NCI-H2029 (cell line): ENCODE results near the gene CTNNA3.
"Not testable (repeated sequence)": the region's sequence is repeated elsewhere in the genome, so short reads cannot be mapped to it uniquely, and the experiment has no call there.

Experiments used
- DNase-seq: peaks from one replicate; lab custom pipeline; 2025; lab: John Stamatoyannopoulos, UW

The CTNNA3 gene

DNA sequence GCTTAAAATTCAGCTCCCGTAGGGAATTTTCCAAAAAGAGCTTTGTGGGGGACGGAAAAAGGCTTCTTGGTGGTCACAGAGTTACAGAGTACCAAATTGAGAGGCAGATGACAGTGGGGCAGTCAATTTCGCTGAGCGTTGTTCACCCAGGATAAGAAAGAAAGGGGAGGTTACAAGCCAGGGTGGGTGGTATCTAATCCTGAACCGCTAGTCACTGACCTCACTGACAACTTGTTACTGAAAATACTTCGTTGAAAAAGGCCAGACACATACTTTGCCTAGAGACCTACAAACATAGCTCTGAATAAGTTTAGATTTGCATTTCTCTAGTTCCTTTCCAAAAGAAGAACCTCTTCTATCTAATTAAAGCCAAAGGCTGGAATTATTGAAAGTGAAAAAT is at the start of gene CTNNA3:
TSS of gene CTNNA3 (minus strand) at position 167 of the 400 bp plus-strand sequence.
- DNase-seq, result no peak

DNA sequence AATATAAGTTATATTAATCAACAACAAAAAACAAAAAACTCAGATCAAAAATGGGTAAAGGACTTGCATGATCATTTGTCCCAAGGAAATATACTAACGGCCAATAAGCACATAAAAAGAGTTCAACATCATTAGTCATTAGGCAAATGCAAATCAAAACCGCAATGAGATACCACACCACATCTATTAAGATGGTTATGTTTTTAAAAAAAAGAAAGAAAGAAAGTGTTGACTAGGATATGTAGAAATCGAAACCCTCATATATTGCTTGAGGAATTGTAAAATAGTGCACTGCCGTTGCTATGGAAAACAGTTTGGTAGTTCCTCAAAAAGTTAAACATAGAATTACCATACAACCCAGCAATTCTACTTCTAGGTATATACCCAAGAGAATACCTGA is 39.4 kb upstream of the CTNNA3 start:
- no peak for DNase-seq

DNA sequence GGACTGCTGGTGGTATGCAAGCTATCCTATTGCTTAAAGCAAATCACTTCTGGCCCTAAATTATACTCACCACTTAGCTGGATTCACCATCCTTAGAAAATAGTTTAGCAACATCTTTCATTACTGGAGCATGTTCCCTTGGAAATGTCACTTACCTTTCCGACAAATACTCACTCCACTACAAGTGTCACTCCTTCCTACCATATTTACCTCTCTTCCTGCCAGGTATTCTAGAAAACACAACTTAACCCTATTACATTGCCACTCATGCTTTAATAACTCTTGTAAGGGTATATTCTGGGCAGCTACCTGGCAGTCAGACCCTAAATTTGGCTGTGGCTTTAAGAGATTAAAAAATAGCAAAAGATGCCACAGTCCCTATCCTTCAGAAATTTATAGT is 37.5 kb upstream of the CTNNA3 start:
- DNase-seq, result no peak

DNA sequence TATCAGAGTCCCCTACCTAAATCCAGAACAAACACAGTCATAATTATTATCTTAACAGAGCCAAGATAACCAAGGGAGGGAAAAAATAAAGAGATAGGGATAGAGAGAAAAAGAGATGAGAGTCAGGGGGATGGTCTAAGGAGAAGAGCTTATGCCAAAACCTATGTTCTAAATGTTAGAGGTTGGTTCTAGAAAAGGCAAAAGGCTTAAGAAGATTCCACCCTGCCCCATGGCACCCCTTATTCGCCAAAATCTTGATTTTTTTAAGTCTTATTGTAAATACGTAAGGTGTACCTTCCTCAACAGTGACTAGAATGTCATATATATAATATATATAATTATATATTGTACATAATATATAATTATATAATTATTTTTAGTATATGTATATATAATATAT is 29.6 kb upstream of the CTNNA3 start:
- no peak for DNase-seq

DNA sequence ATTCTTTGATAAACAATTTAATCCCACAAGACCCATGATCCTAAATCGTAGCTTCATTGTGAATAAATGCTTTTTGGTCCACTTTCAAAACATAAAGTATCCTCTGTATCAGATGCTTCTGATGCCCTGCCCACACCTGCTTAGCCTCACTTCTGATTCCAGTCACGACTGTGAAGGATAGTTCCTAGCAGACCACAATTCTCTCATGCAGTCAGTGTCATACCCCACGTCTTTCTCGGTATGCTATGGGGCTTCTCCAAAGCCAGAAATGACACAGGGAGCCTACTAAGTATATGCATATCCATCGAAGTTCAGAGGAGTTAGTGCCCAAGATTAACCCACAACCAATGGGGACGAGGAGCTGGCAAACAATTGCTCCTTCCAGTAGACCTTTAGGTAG is 27.6 kb upstream of the CTNNA3 start:
- DNase-seq, result no peak

DNA sequence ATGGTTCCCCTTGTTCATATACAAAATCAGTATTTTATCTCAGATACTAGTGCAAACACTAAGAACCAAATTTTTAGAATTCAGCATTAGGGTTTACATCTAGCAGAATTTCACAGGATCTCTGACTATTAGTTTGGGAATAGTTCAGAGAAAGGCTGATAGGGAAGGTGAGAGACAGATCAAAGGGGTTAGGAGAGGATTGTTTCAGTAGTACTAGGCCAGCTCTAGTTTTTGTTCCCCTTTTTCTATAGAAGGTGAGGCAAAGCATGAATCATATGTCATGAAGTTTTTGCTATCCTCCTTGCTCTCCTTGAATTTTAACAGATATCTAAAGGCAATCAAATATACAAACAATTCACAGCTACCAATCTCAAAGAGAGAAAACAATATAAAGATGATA is 26.1 kb upstream of the CTNNA3 start:
- no peak for DNase-seq

DNA sequence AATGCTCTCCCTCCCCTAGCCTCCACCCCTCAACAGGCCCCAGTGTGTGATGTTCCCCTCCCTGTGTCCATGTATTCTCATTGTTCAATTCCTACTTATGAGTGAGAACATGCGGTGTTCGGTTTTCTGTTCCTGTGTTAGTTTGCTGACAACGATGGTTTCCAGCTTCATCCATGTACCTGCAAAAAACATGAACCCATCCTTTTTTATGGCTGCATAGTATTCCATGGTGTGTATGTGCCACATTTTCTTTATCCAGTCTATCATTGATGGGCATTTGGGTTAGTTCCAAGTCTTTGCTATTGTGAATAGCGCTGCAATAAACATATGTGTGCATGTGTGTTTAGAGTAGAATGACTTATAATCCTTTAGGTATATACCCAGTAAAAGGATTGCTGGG is 20.5 kb upstream of the CTNNA3 start:
- DNase-seq, result not testable (repeated sequence)

DNA sequence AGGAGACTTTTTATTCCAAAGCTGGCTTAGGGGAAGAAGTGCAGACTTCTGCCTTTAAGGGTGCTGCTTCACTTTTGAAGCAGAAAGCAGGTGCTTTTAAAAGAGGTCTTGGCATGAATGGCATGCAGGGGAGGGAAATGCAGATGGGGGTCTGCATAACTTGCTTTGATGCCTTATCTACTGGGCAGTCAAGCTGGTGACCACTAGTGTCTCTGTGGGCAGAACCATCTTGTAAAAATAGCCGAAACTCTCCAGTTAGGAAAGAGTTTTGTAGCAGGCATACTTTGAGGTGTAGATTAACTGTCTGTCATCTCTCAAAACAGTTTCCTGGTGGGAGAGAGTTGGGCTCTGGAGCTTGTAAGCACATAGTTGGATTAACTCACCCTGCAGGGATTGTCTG is 9.9 kb upstream of the CTNNA3 start:
- DNase-seq, result no peak

DNA sequence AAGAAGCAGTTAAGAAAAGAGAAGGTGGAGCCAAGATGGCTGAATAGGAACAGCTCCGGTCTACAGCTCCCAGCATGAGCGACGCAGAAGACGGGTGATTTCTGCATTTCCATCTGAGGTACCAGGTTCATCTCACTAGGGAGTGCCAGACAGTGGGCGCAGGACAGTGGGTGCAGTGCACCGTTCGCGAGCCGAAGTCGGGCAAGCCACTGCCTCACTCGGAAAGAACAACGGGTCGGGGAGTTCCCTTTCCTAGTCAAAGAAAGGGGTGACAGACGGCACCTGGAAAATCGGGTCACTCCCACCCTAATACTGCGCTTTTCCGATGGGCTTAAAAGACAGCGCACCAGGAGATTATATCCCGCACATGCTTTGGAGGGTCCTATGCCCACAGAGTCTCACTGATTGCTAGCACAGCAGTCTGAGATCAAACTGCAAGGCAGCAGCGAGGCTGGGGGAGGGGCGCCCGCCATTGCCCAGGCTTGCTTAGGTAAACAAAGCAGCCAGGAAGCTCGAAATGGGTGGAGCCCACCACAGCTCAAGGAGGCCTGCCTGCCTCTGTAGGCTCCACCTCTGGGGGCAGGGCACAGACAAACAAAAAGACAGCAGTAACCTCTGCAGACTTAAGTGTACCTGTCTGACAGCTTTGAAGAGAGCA is 3.7 kb upstream of the CTNNA3 start:
- not testable (repeated sequence) for DNase-seq

DNA sequence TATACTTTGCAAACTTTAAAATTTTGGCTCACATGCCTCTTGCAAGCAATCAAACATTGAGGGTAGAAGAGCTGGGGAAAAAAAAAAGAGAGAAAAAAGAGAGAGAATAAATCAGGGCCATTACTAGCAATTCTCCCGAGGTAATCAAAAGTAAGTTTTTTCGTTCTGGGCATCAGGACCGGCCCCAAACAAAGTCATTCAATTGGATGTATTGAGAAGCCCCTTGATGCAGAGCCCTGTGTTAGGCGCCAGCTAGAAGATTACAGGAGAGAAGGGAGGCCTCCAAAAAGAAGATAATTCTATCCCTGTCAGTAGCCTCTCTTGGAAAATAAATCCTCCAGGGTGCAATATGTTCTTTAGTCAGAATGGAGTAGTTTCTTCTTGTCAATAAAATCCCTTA is 2.2 kb upstream of the CTNNA3 start:
- DNase-seq, result no peak

DNA sequence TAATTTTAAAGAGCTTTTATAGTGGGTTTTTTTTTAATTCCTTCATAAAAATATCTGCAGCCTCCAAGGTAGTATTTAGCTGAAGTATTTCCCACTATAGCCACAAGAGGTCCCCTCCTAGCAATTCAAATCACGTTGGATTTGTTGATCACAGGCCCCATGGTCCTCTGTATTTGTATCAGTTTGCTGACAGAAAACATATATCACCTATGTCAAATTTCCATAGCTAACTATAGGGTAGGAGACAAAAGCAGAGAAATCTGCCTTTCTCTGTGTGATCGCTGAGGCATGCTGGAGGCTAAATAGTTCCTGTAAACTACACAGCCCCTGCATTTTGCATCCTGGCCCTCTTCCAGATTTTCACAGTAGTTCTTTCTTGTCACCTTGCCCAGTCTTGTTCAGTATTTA is 1.7 kb upstream of the CTNNA3 start:
- peak; percentile 16 for DNase-seq

DNA sequence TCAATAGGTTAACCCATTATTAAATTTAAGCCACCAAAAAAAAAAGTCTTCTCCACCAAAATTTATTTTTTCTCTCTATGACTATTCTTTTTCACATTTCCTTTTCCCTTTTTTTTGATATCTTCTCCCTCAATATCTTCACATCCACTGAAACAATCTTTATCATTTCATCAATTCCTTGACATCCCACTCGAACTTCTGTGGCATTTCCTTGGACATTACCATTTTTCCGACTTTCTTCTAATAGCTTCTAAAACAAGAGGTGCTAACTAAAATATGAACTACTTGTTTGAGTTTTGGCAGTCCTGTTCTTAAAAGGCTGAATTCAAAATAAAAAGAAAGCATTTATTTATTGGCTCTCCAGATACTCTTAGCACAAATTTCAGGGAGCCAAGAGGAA is 684 bp upstream of the CTNNA3 start:
- no peak for DNase-seq

DNA sequence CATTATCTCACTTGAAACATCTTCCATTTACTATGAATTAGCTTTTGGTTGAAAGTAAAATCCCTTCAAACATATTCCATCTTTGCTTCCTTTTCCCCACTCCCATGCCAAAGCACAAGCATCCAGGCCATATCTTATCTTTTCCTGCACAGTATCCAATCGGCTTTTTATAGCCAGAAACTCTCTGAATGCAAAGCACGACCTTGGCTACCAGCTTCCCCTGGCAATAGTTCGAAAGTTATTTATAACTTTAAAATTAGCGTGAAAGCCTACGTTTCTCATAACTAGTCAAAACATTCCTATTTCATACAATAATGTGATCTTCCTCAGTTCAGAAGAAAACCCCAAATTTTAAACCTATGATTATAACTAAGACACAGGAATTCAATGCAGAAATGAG is 440 bp downstream of the CTNNA3 start:
- DNase-seq, result no peak

DNA sequence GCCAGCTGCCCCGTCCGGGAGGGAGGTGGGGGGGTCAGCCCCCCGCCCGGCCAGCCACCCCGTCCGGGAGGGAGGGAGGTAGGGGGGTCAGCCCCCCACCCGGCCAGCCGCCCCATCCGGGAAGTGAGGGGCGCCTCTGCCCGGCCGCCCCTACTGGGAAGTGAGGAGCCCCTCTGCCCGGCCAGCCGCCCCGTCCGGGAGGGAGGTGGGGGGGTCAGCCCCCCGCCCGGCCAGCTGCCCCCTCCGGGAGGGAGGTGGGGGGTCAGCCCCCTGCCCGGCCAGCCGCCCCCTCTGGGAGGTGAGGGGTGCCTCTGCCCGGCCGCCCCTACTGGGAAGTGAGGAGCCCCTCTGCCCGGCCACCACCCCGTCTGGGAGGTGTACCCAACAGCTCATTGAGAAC is 4.1 kb downstream of the CTNNA3 start:
- DNase-seq, result not testable (repeated sequence)

DNA sequence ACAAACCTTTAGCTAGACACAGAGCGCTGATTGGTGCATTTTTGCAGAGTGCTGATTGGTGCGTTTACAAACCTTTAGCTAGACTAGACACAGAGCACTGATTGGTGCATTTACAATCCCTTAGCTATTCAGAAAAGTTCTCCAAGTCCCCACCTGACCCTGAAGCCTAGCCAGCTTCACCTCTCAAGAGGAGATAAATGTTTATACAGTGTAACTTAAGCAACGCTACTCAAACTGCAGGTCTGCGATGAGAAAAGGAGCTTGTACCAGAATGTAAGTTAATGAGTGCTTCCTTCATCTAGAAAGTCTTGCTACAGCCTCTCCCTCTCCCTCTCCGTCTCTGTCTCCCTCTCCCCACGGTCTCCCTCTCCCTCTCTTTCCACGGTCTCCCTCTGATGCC is 5.5 kb downstream of the CTNNA3 start:
- DNase-seq, result not testable (repeated sequence)

DNA sequence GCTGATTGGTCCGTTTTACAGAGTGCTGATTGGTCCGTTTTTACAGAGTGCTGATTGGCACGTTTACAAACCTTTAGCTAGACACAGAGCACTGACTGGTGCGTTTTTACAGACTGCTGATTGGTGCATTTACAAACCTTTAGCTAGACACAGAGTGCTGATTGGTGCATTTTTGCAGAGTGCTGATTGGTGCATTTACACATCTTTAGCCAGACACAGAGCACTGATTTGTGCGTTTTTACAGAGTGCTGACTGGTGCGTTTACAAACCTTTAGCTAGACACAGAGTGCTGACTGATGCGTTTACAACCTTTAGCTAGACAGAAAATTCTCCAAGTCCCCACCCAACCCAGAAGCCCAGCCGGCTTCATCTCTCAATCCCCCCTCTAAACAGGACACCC is 11.9 kb downstream of the CTNNA3 start:
- DNase-seq, result not testable (repeated sequence)

DNA sequence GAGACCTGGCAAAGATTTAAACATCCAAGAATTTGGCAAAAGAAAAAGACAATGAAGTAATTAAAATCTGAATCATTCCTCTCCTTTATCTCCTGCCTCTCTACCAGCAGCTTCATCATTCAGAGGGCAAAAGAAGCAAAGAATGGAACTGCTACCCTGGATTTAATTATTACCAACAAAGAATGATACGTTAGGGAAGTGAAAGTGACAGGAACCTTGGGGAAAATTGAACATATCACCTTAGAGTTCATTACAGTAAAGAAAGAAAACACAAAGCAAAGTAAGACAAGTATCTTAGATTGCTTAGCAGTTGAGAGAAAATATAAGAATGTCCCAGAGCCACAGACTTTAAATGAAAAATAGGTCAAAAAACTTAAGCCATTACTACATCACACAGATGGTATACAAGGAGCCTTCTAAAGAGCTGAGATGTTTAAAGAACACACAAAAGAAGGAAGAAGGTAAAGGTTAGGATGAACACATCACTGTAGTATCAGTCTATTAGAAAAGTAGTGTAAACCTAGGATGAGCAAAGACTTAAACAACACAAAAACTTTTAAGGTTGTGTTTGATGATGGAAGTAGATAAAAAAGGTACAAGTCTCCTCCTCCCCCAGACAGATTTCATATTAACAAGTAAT is 17.5 kb downstream of the CTNNA3 start:
- DNase-seq, result no peak

DNA sequence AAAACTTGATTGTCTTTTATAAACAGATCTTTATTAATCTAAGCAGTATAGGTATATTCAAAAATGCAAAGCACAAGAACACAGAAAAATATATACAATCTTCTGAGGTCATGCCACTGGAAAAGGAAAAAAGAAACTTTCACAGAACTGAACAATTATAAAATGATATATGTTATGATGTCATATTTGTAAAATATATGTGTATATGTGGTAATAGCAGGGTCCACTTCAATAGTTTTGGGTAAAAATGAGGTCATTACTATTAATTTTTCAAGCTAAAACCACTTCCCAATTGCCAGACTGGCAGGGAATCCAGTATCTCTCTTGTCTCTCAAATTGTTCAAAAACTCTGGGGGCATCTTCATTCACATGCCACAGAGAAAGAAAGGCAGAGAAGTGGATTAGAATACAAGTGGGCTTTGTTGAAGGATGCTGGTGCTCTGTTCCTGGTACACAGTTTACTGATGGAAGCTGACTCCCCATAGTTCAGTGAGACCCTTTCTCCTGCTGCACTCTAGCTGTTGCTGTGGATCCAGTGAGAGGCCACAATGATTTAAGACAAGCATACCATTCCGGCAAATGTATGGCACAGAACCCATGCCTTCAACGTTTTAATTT is 19.7 kb downstream of the CTNNA3 start:
- DNase-seq, result no peak

DNA sequence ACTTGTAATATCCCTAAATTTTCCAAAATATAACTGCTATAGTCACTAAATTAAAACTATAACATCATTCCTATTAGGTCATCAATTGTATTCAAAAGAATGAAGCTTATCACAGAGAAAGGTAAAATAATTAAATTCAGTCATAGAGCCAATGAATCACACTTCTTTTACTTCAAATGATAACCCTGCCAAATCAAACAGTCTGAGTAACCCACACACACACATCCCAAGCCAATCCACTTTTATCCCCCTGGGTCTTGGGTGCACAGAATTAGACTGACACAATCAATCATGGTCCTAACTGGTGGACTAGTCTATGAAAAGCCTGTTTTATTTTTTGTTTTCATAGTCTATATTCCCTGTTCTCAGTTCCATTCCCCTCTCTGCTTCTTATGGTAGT is 25.6 kb downstream of the CTNNA3 start:
- DNase-seq, result no peak

DNA sequence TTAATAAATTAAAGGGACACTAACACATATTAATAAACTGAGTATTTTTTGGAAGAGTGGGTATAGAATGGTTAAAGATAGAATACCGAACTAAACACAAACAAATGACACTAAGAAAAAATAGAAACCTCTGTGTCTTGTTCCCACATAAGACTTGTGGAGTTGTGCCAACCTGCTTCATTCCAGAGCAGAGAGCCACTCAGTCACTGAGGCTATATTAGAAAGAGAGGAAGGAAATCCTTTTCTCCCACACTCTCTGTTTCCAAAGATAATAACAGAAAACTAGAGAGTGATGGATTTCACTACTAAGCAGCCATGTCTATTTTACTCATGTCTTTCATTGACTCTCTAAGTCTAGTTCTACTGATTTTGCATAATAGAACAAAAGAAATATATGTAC is 26.0 kb downstream of the CTNNA3 start:
- DNase-seq, result no peak

DNA sequence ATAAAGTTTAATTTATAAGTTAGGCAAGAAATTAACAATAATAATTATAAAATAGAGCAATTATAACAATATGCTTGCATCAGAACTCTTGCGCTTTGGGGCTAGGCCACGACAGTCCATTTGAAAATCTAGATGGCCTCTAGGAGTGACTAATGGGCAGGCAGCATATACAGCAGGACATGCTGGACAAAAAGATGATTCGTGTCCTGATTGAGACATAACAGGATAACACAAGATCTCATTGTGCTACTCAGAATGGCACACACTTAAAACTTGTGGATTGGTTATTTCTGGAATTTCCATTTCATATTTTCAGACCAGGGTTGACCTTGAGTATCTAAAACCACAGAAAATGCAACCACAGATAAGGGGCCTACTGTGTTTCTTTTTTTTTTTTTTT is 27.5 kb downstream of the CTNNA3 start:
- DNase-seq, result no peak

DNA sequence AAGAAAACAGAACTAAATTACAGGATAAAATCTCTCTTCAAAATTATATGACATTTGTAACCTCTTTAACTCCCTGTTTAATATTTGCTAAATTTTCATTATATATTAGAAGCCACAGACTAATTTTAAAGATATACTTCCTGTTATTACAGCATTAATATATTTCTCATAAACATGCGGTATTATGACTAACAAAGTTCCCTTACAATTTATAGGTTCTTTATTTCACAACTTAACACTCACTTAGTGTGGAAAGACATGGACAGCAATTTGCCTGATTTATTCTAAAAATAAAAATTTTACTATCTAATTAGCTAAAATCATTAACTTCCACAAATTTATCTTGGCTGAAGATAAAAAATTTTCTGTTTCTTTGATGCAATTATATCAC is 29.0 kb downstream of the CTNNA3 start:
- no peak for DNase-seq

DNA sequence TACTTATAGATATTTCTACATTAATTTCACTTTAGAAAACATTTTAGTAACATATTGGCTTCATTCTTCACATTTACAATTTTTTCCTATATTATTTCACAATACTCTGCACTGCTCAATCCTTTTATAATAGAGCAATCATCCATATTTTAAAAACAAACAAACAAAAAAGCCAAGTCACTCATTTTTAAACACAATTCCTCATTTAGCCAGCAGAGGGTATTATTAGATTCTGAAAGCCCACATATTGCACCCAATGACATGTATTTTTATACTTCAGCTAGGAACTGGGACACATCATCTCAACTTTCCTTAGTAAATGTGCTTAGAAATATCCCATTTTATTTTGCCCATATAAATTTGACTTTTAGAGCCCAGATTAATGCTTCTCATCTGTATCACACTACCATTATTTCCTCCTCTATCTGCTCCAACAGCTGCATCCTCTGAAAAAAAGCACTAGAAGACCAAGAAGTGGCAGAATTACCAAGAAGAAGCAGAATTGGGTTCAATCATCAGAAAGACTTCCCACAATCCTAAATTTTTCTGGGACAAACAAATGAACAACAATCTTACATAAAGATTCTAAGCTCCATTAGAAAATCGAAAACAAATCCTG is 29.5 kb downstream of the CTNNA3 start:
- no peak for DNase-seq
